ENCODE data around the gene PLEKHM1.

PLEKHM1 gene

DNA sequence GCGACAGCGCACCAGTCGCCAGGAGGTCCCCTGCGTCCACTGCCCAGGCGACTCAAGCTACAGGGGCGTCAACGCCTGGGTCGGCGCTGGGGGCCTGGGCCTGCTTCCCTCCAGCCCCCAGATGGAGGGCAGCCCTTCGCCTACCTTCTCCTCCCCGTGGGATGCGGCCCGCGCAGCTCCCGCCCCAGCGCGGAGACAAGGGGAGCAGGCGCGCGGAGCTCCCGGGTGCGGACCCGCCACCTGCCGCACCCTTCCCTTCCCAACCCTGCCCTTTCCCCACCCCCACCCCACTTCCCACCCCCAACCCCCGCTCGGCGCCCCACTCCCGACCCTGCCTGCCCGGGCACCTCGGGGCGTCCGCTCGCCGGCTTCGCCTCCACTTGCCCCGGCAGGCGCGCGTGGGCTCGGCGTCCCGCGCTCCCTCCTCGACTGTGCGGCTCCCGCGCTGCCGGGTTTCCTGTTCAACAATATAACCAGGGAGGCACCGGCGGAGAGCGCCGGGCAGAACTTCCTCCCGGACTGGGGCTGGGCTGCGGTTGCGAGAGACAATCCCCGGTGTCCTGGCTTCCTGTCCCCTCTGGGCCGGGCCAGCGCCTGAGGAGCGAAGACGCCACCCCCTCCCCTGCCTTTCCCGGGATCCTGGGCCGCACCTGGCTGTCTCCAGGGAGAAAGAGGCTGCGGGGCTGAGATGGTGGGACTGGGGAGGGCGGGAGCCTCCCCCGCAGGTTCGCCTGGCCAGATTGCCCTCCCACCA is 57.9 kb downstream of the PLEKHM1 start, which contains the start of gene ARHGAP27:
Gene ARHGAP27 (minus strand): TSS at position 466 of the 754 bp plus-strand sequence. CDS start 2,591 bp downstream, outside the sequence.
- peak; percentile 37 for DNase-seq (ENCODE audit: low spot score)
- in situ Hi-C loops (cut with MboI; ENCODE audit: low pct_unique_long_range_greater_than_20kb, low sequenced_read_pairs, unreplicated experiment): no loop called here
- no peak for TF ChIP-seq CTCF (IDR thresholded peaks at IDR 0.05; ENCODE audit: extremely low read depth, insufficient read depth, missing control alignments)

DNA sequence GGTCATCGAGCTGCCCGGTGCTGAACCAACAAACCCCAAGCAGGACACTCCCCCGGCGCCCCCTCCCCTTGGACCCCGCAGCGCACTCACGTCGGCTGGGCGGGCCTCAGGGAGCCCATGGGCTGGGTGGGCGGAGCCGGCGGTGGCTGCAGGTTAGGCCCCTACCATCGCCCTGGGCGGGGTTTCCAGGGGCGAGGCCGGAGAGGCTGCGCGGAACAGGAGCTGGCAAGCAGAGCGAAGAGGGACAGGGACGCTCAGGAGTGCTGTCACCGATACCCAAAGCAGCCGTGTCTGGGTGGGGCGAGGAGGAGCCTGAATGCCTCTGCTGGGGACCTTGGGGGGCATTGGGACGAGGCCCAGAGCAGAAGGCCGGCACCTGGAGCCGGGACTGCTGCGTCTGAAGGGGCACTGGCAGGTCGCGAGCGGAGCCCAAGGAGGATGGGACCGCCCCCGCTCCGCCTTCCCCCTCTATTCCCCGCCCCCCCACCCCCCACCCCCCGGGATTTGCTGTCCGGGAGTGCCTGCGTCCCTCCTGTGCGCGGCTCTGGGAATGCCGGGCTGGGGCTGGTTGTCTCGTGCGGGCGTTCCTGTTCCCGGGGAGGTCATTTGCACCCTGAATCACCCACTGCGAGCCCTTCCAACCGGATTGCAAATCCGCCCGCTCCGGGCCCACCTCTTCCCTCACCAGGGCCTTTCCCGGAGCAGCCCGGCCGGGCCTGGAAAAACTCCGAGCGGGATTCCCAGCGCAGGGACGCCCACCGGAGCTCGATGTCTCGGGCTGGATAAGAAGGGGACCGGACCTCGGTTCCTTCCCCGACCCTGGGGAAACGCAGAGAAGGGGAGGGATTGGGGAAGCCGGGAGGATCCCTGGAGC is 58.8 kb downstream of the PLEKHM1 start:
- peak; percentile 97 for DNase-seq (ENCODE audit: low spot score)
- in situ Hi-C loops (cut with MboI; ENCODE audit: low pct_unique_long_range_greater_than_20kb, low sequenced_read_pairs, unreplicated experiment): no loop called here
- no peak for TF ChIP-seq CTCF (IDR thresholded peaks at IDR 0.05; ENCODE audit: extremely low read depth, insufficient read depth, missing control alignments)

DNA sequence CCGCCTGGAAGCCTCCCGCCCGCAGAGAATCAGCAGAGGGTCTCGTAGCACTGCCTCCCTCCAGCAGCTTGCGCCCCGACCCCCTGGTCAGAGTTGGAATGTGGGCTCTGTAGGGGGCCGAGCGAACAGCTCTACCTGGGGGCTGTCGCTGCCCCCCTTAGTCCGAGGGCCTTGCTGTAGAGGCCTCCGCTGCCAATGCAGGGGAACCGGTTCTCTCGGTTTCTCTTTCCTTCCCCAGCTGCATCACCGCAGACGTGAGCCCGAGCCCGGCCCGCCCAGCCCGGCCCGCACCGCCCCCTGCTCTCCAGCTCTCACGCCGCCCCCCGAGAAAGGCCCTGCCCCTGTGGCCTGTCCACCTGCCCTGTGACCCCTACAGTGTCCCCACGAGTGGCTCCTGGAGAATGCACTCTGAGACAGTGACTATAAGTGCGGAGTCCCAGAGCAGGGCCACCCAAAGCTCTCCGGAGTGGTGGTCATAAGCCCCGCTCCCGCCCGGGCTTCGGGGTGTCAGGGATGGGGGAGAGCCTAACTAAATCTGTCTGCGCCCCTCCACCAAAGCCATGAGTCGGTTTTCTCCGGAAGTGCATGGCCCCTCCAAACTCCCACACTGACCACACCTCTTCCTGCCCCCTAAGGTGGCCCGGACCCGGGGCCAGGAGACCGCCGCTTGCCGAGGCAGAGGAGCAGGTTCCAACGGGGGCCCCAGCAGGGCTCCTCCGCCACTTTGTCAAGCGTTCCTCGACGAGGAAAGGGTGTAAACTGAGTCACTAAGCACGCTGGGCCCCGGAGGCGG is 59.6 kb downstream of the PLEKHM1 start:
- peak; percentile 93 for DNase-seq (ENCODE audit: low spot score)
- in situ Hi-C loops (cut with MboI; ENCODE audit: low pct_unique_long_range_greater_than_20kb, low sequenced_read_pairs, unreplicated experiment): no loop called here
- TF ChIP-seq CTCF (IDR thresholded peaks at IDR 0.05; ENCODE audit: extremely low read depth, insufficient read depth, missing control alignments): no peak

GRCh38 chr17:45430006-45430737 is 60.3 kb downstream of the PLEKHM1 start:
- no peak for TF ChIP-seq CTCF (IDR thresholded peaks at IDR 0.05; ENCODE audit: extremely low read depth, insufficient read depth, missing control alignments)
- DNase-seq (ENCODE audit: low spot score): no peak
- in situ Hi-C loops (cut with MboI; ENCODE audit: low pct_unique_long_range_greater_than_20kb, low sequenced_read_pairs, unreplicated experiment): no loop called here

GRCh38 chr17:45429339-45430005 is 61.0 kb downstream of the PLEKHM1 start:
- TF ChIP-seq CTCF (IDR thresholded peaks at IDR 0.05; ENCODE audit: extremely low read depth, insufficient read depth, missing control alignments): no peak
- in situ Hi-C loops (cut with MboI; ENCODE audit: low pct_unique_long_range_greater_than_20kb, low sequenced_read_pairs, unreplicated experiment): no loop called here
- no peak for DNase-seq (ENCODE audit: low spot score)
